K562 (cell line): ENCODE results near the gene CDC45. TPM values are rescaled to one million over a fixed set of nuclear protein-coding genes. Genes with fewer than 3 reads are reported as not detected.

Source experiments
- ATAC-seq: fragments of 200-7000 bp; cut with Tn5 transposase; 3 replicates; pipeline ENCODE4 v1.9.1; 2020; ENCODE audit warnings: moderate library complexity
- BruUV-seq: library from RNA; stranded (reverse); fragments of 400-500 nt; replicated peaks from 2 replicates; lab custom pipeline; 2021; lab: Mats Ljungman, UMichigan
- CTCF ChIA-PET: fragments of 300-600 bp; formaldehyde crosslinking; extraction: SDS; loops from one replicate; lab custom pipeline; 2021; ENCODE audit warnings: low intra/inter-chr PET ratio; lab: Yijun Ruan, JAX
- POLR2A ChIA-PET: fragments of 300-600, 350-650 bp; sonication (Branson Sonifier 250); formaldehyde crosslinking; extraction: SDS; loops from one replicate; lab custom pipeline; 2021; ENCODE audit warnings: antibody characterized with exemption, inconsistent platforms; lab: Yijun Ruan, JAX
- DNase-seq, 4 experiments: peaks; one replicate each; pipeline versions ENCODE4 v3.0.0 to v3.0.0-alpha.2; 2011 to 2018; ENCODE audit warnings: low spot score in 3 of 4, mixed read lengths in 3 of 4; ENCODE audit errors: extremely low read depth in 1 of 4
- FAIRE-seq: peaks from 2 replicates; lab custom pipeline; 2011; peaks lifted over from hg19 to GRCh38; lab: Jason Lieb, UNC
- H2AFZ ChIP-seq: 2 replicates; pipeline ENCODE4 v1.6.0; 2011; ENCODE audit warnings: low read depth, low read length, control low read depth, inconsistent platforms
- H3K27ac ChIP-seq: fragments of 200-600 bp; 3 replicates; pipeline ENCODE4 v1.8.0; 2011; ENCODE audit warnings: low read depth, mild to moderate bottlenecking, control low read depth, inconsistent platforms, low read length, moderate library complexity, mixed read lengths; ENCODE audit errors: extremely low read depth
- H3K27me3 ChIP-seq, 2 experiments: fragments of 300-600 bp in 1 of 2; 2 replicates in 1 of 2; 3 replicates in 1 of 2; pipeline versions ENCODE4 v1.6.0 to v1.8.0; 2011; ENCODE audit warnings: inconsistent platforms in 2 of 2, low read length in 2 of 2, mild to moderate bottlenecking in 1 of 2, mixed read lengths in 1 of 2, moderate library complexity in 1 of 2; ENCODE audit not compliant: control insufficient read depth in 2 of 2, insufficient read depth in 2 of 2
- H3K36me3 ChIP-seq: fragments of 300-600 bp; 3 replicates; pipeline ENCODE4 v1.8.0; 2011; ENCODE audit warnings: mild to moderate bottlenecking, low read length, inconsistent platforms; ENCODE audit not compliant: control insufficient read depth, insufficient read depth
- H3K4me1 ChIP-seq, 2 experiments: fragments of 200-600 bp in 1 of 2; replicated peaks in 1 of 2; 2 replicates in 1 of 2; 3 replicates in 1 of 2; pipeline versions ENCODE4 v1.5.1 to v1.8.0; 2011; ENCODE audit warnings: inconsistent platforms in 2 of 2, low read length in 2 of 2, mild to moderate bottlenecking in 1 of 2, mixed read lengths in 1 of 2, moderate library complexity in 1 of 2; ENCODE audit not compliant: control insufficient read depth in 2 of 2, insufficient read depth in 2 of 2
- H3K4me2 ChIP-seq: 2 replicates; pipeline ENCODE4 v1.6.1; 2011; ENCODE audit warnings: low read length, control low read depth, inconsistent platforms, mixed read lengths; ENCODE audit not compliant: insufficient read depth
- H3K4me3 ChIP-seq: fragments of 200-600 bp; sonication (generic), shearing (Covaris generic); 2 replicates; pipeline ENCODE4 v1.5.1; 2016; ENCODE audit warnings: control low read depth, inconsistent platforms
- H3K79me2 ChIP-seq: fragments of 200-600 bp; 3 replicates; pipeline ENCODE4 v1.8.0; 2011; ENCODE audit warnings: low read length, inconsistent platforms; ENCODE audit not compliant: control insufficient read depth, insufficient read depth
- H3K9ac ChIP-seq, 2 experiments: 2 replicates each; pipeline versions ENCODE4 v1.6.0 to v1.6.1; 2011; ENCODE audit warnings: low read depth in 2 of 2, low read length in 2 of 2, control low read depth in 1 of 2, inconsistent platforms in 1 of 2, mild to moderate bottlenecking in 1 of 2, mixed read lengths in 1 of 2; ENCODE audit not compliant: insufficient read depth in 1 of 2
- H3K9me1 ChIP-seq: one replicate; pipeline ENCODE4 v1.6.0; 2011; ENCODE audit warnings: inconsistent platforms, mild to moderate bottlenecking, low read length, moderate library complexity; ENCODE audit not compliant: control insufficient read depth, insufficient read depth
- H3K9me3 ChIP-seq: replicated peaks from 2 replicates; pipeline ENCODE4 v1.5.1; 2011; ENCODE audit warnings: low read depth, low read length, inconsistent platforms; ENCODE audit not compliant: control insufficient read depth, insufficient read depth
- H4K20me1 ChIP-seq: replicated peaks from 2 replicates; pipeline ENCODE4 v1.6.1; 2011; ENCODE audit warnings: low read length, inconsistent platforms, mixed read lengths; ENCODE audit not compliant: control insufficient read depth, insufficient read depth
- ATF1 ChIP-seq, 2 experiments: fragments of 450-650 bp in 1 of 2; IDR thresholded peaks; 2 replicates each; pipeline ENCODE4 v1.6.1; 2016; ENCODE audit warnings: missing compliant biosample characterization in 1 of 2, missing genetic modification characterization in 1 of 2
- BRD9 ChIP-seq: fragments of 450-650 bp; IDR thresholded peaks from 2 replicates; pipeline ENCODE4 v1.6.1; 2018; ENCODE audit warnings: low read depth; ENCODE audit not compliant: partially characterized antibody
- CHCHD3 ChIP-seq: fragments of 250-450 bp; sonication (Bioruptor Pico); IDR thresholded peaks from 2 replicates; pipeline ENCODE4 v2.1.2; 2022; ENCODE audit warnings: mild to moderate bottlenecking
- EGR1 ChIP-seq: fragments of 450-650 bp; conservative IDR thresholded peaks from 2 replicates; pipeline ENCODE4 v1.6.1; 2017; ENCODE audit warnings: mild to moderate bottlenecking
- JUNB ChIP-seq: fragments of 450-650 bp; formaldehyde crosslinking; conservative IDR thresholded peaks from 2 replicates; pipeline ENCODE4 v1.4.0; 2020; ENCODE audit warnings: mild to moderate bottlenecking
- MAX ChIP-seq: sonication (generic); formaldehyde crosslinking; IDR thresholded peaks from 2 replicates; pipeline ENCODE4 v1.9.0; 2022; ENCODE audit warnings: mild to moderate bottlenecking, missing genetic modification reagents
- NELFE ChIP-seq: IDR thresholded peaks from 2 replicates; pipeline ENCODE4 v1.6.1; 2011; ENCODE audit warnings: mild to moderate bottlenecking; ENCODE audit not compliant: insufficient read depth, insufficient read length
- PPARD ChIP-seq: fragments of 250-450 bp; sonication (Bioruptor Pico); IDR thresholded peaks from 2 replicates; pipeline ENCODE4 v1.8.0; 2022; ENCODE audit warnings: inconsistent platforms, mild to moderate bottlenecking, moderate library complexity
- THRB ChIP-seq: fragments of 450-650 bp; formaldehyde crosslinking; conservative IDR thresholded peaks from 2 replicates; pipeline ENCODE4 v1.4.0; 2022; ENCODE audit warnings: mild to moderate bottlenecking, missing genetic modification characterization
- ZMIZ1 ChIP-seq, 2 experiments: fragments of 150-350 bp in 1 of 2; IDR thresholded peaks; 2 replicates each; pipeline ENCODE4 v1.6.1; 2012 to 2016; ENCODE audit warnings: low read depth in 2 of 2, low read length in 2 of 2, mild to moderate bottlenecking in 1 of 2, moderate library complexity in 1 of 2
- ZNF165 ChIP-seq: fragments of 250-450 bp; sonication (Bioruptor Pico); IDR thresholded peaks from 2 replicates; pipeline ENCODE4 v1.4.0; 2020; ENCODE audit warnings: borderline replicate concordance
- WGBS: fragments of 100-300 bp; shearing (Covaris generic); methylation state at CpG from one replicate; pipeline ENCODE4 v1.1.6; 2016; ENCODE audit warnings: low coverage, mixed read lengths; ENCODE audit not compliant: insufficient coverage; ENCODE audit errors: missing lambda C conversion rate; 5-methylcytosine and 5-hydroxymethylcytosine counted together
- in situ Hi-C: fragments of 300-500 bp; cut with MboI; formaldehyde crosslinking; loops from 4 replicates; pipeline ENCODE4 v1.15.0; 2018; ENCODE audit warnings: inconsistent platforms, mixed read lengths
- intact Hi-C: fragments of 100-400 bp; cut with micrococcal nuclease; formaldehyde crosslinking; loops from 2 replicates; pipeline ENCODE4 v1.14.2; 2022
- polyA plus RNA-seq, 8 experiments: library from polyadenylated mRNA; depleted of rRNA in 4 of 8; stranded (reverse) in 5 of 8; unstranded in 3 of 8; fragments of >200 nt; fragmentation: Nextera tagmentation in 2 of 8; fragmentation: Illumina TruSeq in 1 of 8; extraction: Ambion mirVana in 2 of 8; extraction: Trizol in 1 of 8; gene quantifications; 2 replicates each; pipeline versions ENCODE4 v1.2.1 to v1.2.3, GENCODE V29; 2011 to 2014; ENCODE audit warnings: inconsistent platforms in 1 of 8, missing spikeins in 1 of 8
- total RNA-seq, 7 experiments: library from RNA; depleted of rRNA in 6 of 7; stranded (reverse); fragments of >200 nt in 6 of 7; fragmentation: Illumina TruSeq in 2 of 7; extraction: Trizol in 2 of 7; gene quantifications; 2 replicates each; pipeline versions ENCODE4 v1.2.1 to v1.2.3, GENCODE V29; 2011 to 2021; ENCODE audit warnings: low replicate concordance in 1 of 7

The CDC45 gene
- total and polyA plus RNA-seq, 9 of the 15 experiments (the other 6 are each of a cell fraction or from before 2014, with no cell fraction given) = 251 to 580 (median 410) TPM

GRCh38 chr22:19498154-19498865 is 18.6 kb downstream of the CDC45 start:
- in situ Hi-C loops (no loop called here), intact Hi-C loops (no loop called here)
- H3K9me1 ChIP-seq = no peaks in the 10 kb centered on the region
- H3K4me2 ChIP-seq = no peak overlapping the region
- no peak; the same call in 1 of the 3 replicates for ATAC-seq
- no peak overlapping the region for H3K4me3 ChIP-seq
- no peak for FAIRE-seq
- ChIA-PET CTCF (no interaction called here), POLR2A (interaction anchor here (0.5 to 5.1 kb wide), 17 partner anchors 10 to 1528 kb away, joined by 3 to 46 read pairs (median 4); partner anchors contain the start of genes CDC45 and UFD1)
- no peak overlapping the region for H3K27ac ChIP-seq
- peak in 1 of 4 experiments; percentile 43 for DNase-seq
- BruUV-seq = no TSS peak
- H3K9me3 ChIP-seq = no peaks in the 10 kb centered on the region
- H3K4me1 ChIP-seq = no peaks in the 10 kb centered on the region; a peak in 2 of 5 replicates
- H3K9ac ChIP-seq = 0 out of 4 replicates have a peak overlapping the region, but pooled peaks of 1 of the 2 experiments have one; percentile 8
- no peaks in the 10 kb centered on the region for H3K79me2 ChIP-seq
- H2AFZ ChIP-seq = no peak overlapping the region
- no peaks in the 10 kb centered on the region; the same call in 1 of the 2 replicates for H4K20me1 ChIP-seq
- peaks cover 100% of the 10 kb centered on the region for H3K36me3 ChIP-seq
- no peaks in the 10 kb centered on the region for H3K27me3 ChIP-seq
- 95% methylated on average over 7 of the region's 7 CpGs for WGBS
- no peak for TF ChIP-seq ZMIZ1 (IDR thresholded peaks at IDR 0.05; ENCODE audit: low read depth in 2 of 2, low read length in 2 of 2)
- no peak for TF ChIP-seq NELFE
- no peak for TF ChIP-seq ZNF165 (CRISPR knock-in tag)
- 0 out of 2 replicates have a peak, but pooled peaks have one; percentile 40 for TF ChIP-seq ATF1 (CRISPR knock-in tag; IDR thresholded peaks at IDR 0.05)
- TF ChIP-seq ATF1 (tag; IDR thresholded peaks at IDR 0.05) = no peak
- TF ChIP-seq EGR1 = no peak
- TF ChIP-seq PPARD (CRISPR knock-in tag) = no peak
- no peak for TF ChIP-seq CHCHD3 (CRISPR knock-in tag)
- TF ChIP-seq JUNB (CRISPR knock-in tag) = no peak
- TF ChIP-seq BRD9 = no peak
- TF ChIP-seq MAX (CRISPR knock-in tag) = no peak
- no peak for TF ChIP-seq THRB (CRISPR knock-in tag)
